Hematopoietic multipotent progenitor cell treated with erythropoietin and hydrocortisone succinate and interleukin-3 and kit ligand, for 17 days (in vitro differentiated cells): ENCODE measurements around the gene RCC2.

Experiments used
- DNase-seq: peaks from one replicate; pipeline ENCODE4 v3.0.0-alpha.2; 2015; ENCODE audit warnings: low spot score

Gene RCC2

GRCh38 chr1:17441993-17442357, 2.5 kb upstream of the RCC2 start:
- no peak for DNase-seq

GRCh38 chr1:17441265-17441992, 2.0 kb upstream of the RCC2 start:
- DNase-seq = peak; percentile 64

GRCh38 chr1:17440827-17441168, 1.3 kb upstream of the RCC2 start:
- no peak for DNase-seq

GRCh38 chr1:17440074-17440826, 773 bp upstream of the RCC2 start:
- DNase-seq = no peak

- no peak for DNase-seq
Observed at GRCh38 chr1:17438318-17439249, 893 bp downstream of the RCC2 start.

GRCh38 chr1:17437580-17438317, 1.7 kb downstream of the RCC2 start:
- DNase-seq = peak; percentile 46

- DNase-seq = no peak
Observed at GRCh38 chr1:17437260-17437579, 2.3 kb downstream of the RCC2 start.

- no peak for DNase-seq
Observed at GRCh38 chr1:17436380-17437174, 2.9 kb downstream of the RCC2 start.

GRCh38 chr1:17434601-17435000, 4.9 kb downstream of the RCC2 start:
- DNase-seq = no peak

GRCh38 chr1:17434016-17434415, 5.5 kb downstream of the RCC2 start:
- no peak for DNase-seq

- no peak for DNase-seq
Observed at GRCh38 chr1:17433261-17433660, 6.2 kb downstream of the RCC2 start.

GRCh38 chr1:17432412-17432811, 7.1 kb downstream of the RCC2 start:
- DNase-seq = no peak

- DNase-seq = no peak
Observed at GRCh38 chr1:17429183-17429582, 10.3 kb downstream of the RCC2 start.

- DNase-seq = no peak
Observed at GRCh38 chr1:17427696-17428660, 11.5 kb downstream of the RCC2 start.

- DNase-seq = no peak
Observed at GRCh38 chr1:17425806-17426600, 13.5 kb downstream of the RCC2 start.

- no peak for DNase-seq
Observed at GRCh38 chr1:17423781-17424245, 15.7 kb downstream of the RCC2 start.

GRCh38 chr1:17422461-17422860, 17.0 kb downstream of the RCC2 start:
- DNase-seq = no peak

- no peak for DNase-seq
Observed at GRCh38 chr1:17420391-17420918, 19.0 kb downstream of the RCC2 start.
